Measurements from ENCODE around the gene ITGA8. TPM values are rescaled to one million over a fixed set of nuclear protein-coding genes. Genes with fewer than 3 reads are reported as not detected.
A peak's percentile ranks its signal among the peaks of the same experiment; 100 is the strongest.

The ITGA8 gene
- total RNA-seq, 3 donors from 2014 or later (not counting 1 experiment from before 2014, with no cell fraction given) = not detected

GRCh38 chr10:15658069-15658702, 61.5 kb downstream of the ITGA8 start:
- Histone ChIP-seq H3K27ac (ENCODE audit: low read length) (no peak overlapping the region), H3K36me3 (ENCODE audit: control insufficient read depth, insufficient read depth, low read length) (no peaks in the 10 kb centered on the region), H3K4me3 (ENCODE audit: low read length) (no peak overlapping the region), H3K27me3 (ENCODE audit: control insufficient read depth, insufficient read depth, low read length) (no peaks in the 10 kb centered on the region), H3K4me1 (ENCODE audit: control insufficient read depth, insufficient read depth, low read length) (no peaks in the 10 kb centered on the region), H3K9me3 (ENCODE audit: control insufficient read depth, insufficient read depth, low read length) (no peaks in the 10 kb centered on the region)
- Mint-ChIP-seq H3K4me1 (no peaks in the 10 kb centered on the region), H3K27me3 (ENCODE audit: low read depth in 2 of 2) (no peaks in the 10 kb centered on the region), H3K27ac (no peak overlapping the region), H3K9me3 (no peaks in the 10 kb centered on the region), H3K36me3 (no peaks in the 10 kb centered on the region), H3K4me3 (no peak overlapping the region)
- no peak for DNase-seq
- TF ChIP-seq CTCF (IDR thresholded peaks at IDR 0.05) = no peak
- no peak for ATAC-seq
- 63% methylated on average over 5 of the region's 5 CpGs for WGBS (ENCODE audit: insufficient coverage)
- intact Hi-C loops (cut with micrococcal nuclease) = no loop called here

DNA sequence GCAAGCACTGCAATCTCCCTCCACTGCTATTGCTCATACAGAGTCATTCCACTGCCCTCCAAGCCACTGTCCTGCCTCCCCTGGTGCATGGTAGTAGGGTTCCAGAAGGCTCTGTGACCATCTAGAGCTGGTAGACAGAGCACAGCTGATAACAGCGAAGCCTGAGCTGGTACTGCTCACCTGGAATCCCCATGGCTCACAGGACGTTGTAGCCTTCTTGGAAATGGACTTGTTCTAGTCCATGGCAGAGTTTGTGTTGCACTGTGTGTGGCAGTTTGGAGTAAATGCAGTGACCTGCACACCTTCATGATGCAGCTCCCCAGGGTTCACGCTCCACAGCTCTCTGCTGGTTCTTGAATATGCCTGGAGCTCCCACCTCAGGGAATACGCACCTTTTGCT, 67.0 kb downstream of the ITGA8 start:
- no peaks in the 10 kb centered on the region for H3K27me3 Mint-ChIP-seq (ENCODE audit: low read depth in 2 of 2)
- Histone ChIP-seq H3K27ac (ENCODE audit: low read length) (no peak overlapping the region), H3K36me3 (ENCODE audit: control insufficient read depth, insufficient read depth, low read length) (no peaks in the 10 kb centered on the region), H3K9me3 (ENCODE audit: control insufficient read depth, insufficient read depth, low read length) (no peaks in the 10 kb centered on the region), H3K4me3 (ENCODE audit: low read length) (no peak overlapping the region), H3K4me1 (ENCODE audit: control insufficient read depth, insufficient read depth, low read length) (no peaks in the 10 kb centered on the region), H3K27me3 (ENCODE audit: control insufficient read depth, insufficient read depth, low read length) (no peaks in the 10 kb centered on the region)
- intact Hi-C loops (cut with micrococcal nuclease) = no loop called here
- ATAC-seq (peak in 1 of 3 donors; percentile 21), DNase-seq (no peak)
- no peak overlapping the region for H3K27ac Mint-ChIP-seq
- TF ChIP-seq CTCF (IDR thresholded peaks at IDR 0.05) = no peak
- 88% methylated on average over 4 of the region's 4 CpGs for WGBS (ENCODE audit: insufficient coverage)
- H3K36me3 Mint-ChIP-seq = no peaks in the 10 kb centered on the region
- H3K4me3 Mint-ChIP-seq = no peak overlapping the region
- H3K9me3 Mint-ChIP-seq = no peaks in the 10 kb centered on the region
- H3K4me1 Mint-ChIP-seq = no peaks in the 10 kb centered on the region

DNA sequence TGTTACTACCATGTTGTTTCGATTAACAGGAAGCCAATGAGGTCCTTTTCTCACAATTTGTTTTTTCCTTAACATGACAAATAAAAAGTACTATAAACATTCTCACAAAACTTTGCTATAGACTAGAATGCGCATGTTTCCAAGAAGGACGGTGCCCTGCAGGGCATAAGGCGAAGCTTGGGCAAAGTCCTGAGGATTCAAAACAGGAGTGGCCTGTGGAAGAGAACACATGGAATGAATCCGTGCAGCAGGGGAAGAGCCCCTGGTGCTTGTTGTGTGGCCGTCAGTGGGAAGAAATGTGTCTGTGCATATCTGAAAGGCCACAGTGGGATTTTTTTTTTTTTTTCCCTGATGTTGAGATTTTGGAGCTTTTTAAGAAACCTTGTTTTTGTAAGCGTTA, 67.6 kb downstream of the ITGA8 start:
- Histone ChIP-seq H3K36me3 (ENCODE audit: control insufficient read depth, insufficient read depth, low read length) (no peaks in the 10 kb centered on the region), H3K9me3 (ENCODE audit: control insufficient read depth, insufficient read depth, low read length) (no peaks in the 10 kb centered on the region), H3K27me3 (ENCODE audit: control insufficient read depth, insufficient read depth, low read length) (no peaks in the 10 kb centered on the region), H3K4me3 (ENCODE audit: low read length) (no peak overlapping the region), H3K27ac (ENCODE audit: low read length) (no peak overlapping the region), H3K4me1 (ENCODE audit: control insufficient read depth, insufficient read depth, low read length) (no peaks in the 10 kb centered on the region)
- no peak for ATAC-seq
- no peak for TF ChIP-seq CTCF (IDR thresholded peaks at IDR 0.05)
- H3K9me3 Mint-ChIP-seq = no peaks in the 10 kb centered on the region
- WGBS (ENCODE audit: insufficient coverage) = 88% methylated on average over 7 of the region's 7 CpGs
- H3K4me3 Mint-ChIP-seq = no peak overlapping the region
- intact Hi-C loops (cut with micrococcal nuclease) = no loop called here
- no peak overlapping the region for H3K27ac Mint-ChIP-seq
- DNase-seq = no peak
- H3K36me3 Mint-ChIP-seq = no peaks in the 10 kb centered on the region
- H3K27me3 Mint-ChIP-seq (ENCODE audit: low read depth in 2 of 2) = no peaks in the 10 kb centered on the region
- no peaks in the 10 kb centered on the region for H3K4me1 Mint-ChIP-seq

- no peaks in the 10 kb centered on the region for H3K27me3 Mint-ChIP-seq (ENCODE audit: low read depth in 2 of 2)
- Histone ChIP-seq H3K27ac (ENCODE audit: low read length) (no peak overlapping the region), H3K4me3 (ENCODE audit: low read length) (no peak overlapping the region), H3K27me3 (ENCODE audit: control insufficient read depth, insufficient read depth, low read length) (no peaks in the 10 kb centered on the region), H3K36me3 (ENCODE audit: control insufficient read depth, insufficient read depth, low read length) (no peaks in the 10 kb centered on the region), H3K4me1 (ENCODE audit: control insufficient read depth, insufficient read depth, low read length) (no peaks in the 10 kb centered on the region), H3K9me3 (ENCODE audit: control insufficient read depth, insufficient read depth, low read length) (no peaks in the 10 kb centered on the region)
- 100% methylated on average over 2 of the region's 6 CpGs for WGBS (ENCODE audit: insufficient coverage)
- no peak for ATAC-seq
- no peaks in the 10 kb centered on the region for H3K4me1 Mint-ChIP-seq
- H3K36me3 Mint-ChIP-seq = no peaks in the 10 kb centered on the region
- intact Hi-C loops (cut with micrococcal nuclease) = no loop called here
- no peak for DNase-seq
- no peaks in the 10 kb centered on the region for H3K9me3 Mint-ChIP-seq
- no peak overlapping the region for H3K27ac Mint-ChIP-seq
- TF ChIP-seq CTCF (IDR thresholded peaks at IDR 0.05) = no peak
- H3K4me3 Mint-ChIP-seq = no peak overlapping the region
These were observed 68.5 kb downstream of the ITGA8 start for GRCh38 chr10:15651175-15651574.
